ENCODE results near the gene YARS2. TPM values are rescaled to one million over a fixed set of nuclear protein-coding genes. Genes with fewer than 3 reads are reported as not detected.

Gene YARS2
- total RNA-seq, 2 experiments from 2014 or later: 29.3 to 31.8 TPM

DNA sequence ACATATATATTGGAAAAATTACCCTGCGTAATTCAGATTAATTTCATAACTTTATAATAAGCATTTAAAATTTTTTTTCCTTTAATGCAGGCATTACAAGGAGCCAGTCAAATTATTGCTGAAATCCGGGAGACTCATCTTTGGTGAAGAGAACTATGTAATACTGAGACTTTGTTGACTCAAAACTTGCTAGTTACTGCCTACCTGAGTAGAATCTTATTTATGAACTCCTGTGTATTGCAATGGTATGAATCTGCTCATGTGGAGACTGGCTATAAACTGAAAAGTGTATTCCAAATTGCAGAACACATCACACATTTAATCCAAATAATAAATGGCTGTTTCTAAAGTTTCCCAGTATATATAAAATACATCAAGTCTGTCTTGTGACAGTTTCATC, 12.4 kb downstream of the YARS2 start:
- Mint-ChIP-seq H3K36me3 (ENCODE audit: low read depth) (peaks cover 45% of the 10 kb centered on the region), H3K27me3 (no peaks in the 10 kb centered on the region), H3K27ac (peak overlapping the region; percentile 52), H3K4me3 (no peak overlapping the region), H3K9me3 (no peaks in the 10 kb centered on the region), H3K4me1 (ENCODE audit: low read depth) (peaks cover 16% of the 10 kb centered on the region)
- TF ChIP-seq, protein P1, sequence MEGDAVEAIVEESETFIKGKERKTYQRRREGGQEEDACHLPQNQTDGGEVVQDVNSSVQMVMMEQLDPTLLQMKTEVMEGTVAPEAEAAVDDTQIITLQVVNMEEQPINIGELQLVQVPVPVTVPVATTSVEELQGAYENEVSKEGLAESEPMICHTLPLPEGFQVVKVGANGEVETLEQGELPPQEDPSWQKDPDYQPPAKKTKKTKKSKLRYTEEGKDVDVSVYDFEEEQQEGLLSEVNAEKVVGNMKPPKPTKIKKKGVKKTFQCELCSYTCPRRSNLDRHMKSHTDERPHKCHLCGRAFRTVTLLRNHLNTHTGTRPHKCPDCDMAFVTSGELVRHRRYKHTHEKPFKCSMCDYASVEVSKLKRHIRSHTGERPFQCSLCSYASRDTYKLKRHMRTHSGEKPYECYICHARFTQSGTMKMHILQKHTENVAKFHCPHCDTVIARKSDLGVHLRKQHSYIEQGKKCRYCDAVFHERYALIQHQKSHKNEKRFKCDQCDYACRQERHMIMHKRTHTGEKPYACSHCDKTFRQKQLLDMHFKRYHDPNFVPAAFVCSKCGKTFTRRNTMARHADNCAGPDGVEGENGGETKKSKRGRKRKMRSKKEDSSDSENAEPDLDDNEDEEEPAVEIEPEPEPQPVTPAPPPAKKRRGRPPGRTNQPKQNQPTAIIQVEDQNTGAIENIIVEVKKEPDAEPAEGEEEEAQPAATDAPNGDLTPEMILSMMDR (IDR thresholded peaks at IDR 0.05): no peak
- CTCF ChIA-PET: interaction anchor here (4.0 kb wide), 1 partner anchor 12 kb away, joined by 25 read pairs; the partner anchor contains the start of gene YARS2
- POLR2A ChIA-PET: interaction anchor here (1.1 kb wide), 1 partner anchor 12 kb away, joined by 3 read pairs; no protein-coding TSS in a partner anchor
- ATAC-seq: no peak
- intact Hi-C loops (cut with micrococcal nuclease): no loop called here
- no peak for DNase-seq

- no peaks in the 10 kb centered on the region for H3K9me3 Mint-ChIP-seq
- POLR2A ChIA-PET: no interaction called here
- DNase-seq: no peak
- intact Hi-C loops (cut with micrococcal nuclease): no loop called here
- CTCF ChIA-PET: interaction anchor here (1.4 kb wide), 1 partner anchor 13 kb away, joined by 3 read pairs; no protein-coding TSS in a partner anchor
- TF ChIP-seq, protein P1 (IDR thresholded peaks at IDR 0.05): no peak
- no peak overlapping the region for H3K27ac Mint-ChIP-seq
- peaks cover 19% of the 10 kb centered on the region for H3K4me1 Mint-ChIP-seq (ENCODE audit: low read depth)
- H3K4me3 Mint-ChIP-seq: no peak overlapping the region
- ATAC-seq: no peak
- no peaks in the 10 kb centered on the region for H3K27me3 Mint-ChIP-seq
- peaks cover 40% of the 10 kb centered on the region for H3K36me3 Mint-ChIP-seq (ENCODE audit: low read depth)
These were observed 13.6 kb downstream of the YARS2 start for GRCh38 chr12:32742133-32742532.

DNA sequence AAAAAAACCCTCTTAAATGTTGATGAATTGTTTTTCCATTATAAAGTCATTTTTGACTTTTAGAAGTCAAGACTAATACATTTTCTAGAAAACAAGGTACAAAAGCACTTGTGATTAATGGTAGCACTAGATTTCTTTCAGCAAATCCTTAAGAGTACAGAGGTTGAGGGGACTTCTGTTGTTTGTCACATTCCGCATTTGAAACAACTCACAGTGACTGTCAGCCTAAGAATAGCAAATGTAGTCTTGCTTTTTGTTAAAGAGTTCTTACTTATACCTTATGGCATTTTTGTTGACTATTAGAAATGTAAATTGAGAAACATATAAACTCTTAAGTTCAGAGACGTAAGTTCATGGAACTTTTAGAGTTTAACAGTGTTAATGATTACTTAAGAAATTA, 16.4 kb downstream of the YARS2 start:
- ATAC-seq (no peak), DNase-seq (no peak)
- Mint-ChIP-seq H3K4me1 (ENCODE audit: low read depth) (peaks cover 15% of the 10 kb centered on the region), H3K27ac (peak overlapping the region; percentile 38), H3K27me3 (no peaks in the 10 kb centered on the region), H3K36me3 (ENCODE audit: low read depth) (peaks cover 34% of the 10 kb centered on the region), H3K9me3 (no peaks in the 10 kb centered on the region), H3K4me3 (no peak overlapping the region)
- ChIA-PET POLR2A (no interaction called here), CTCF (no interaction called here)
- intact Hi-C loops (cut with micrococcal nuclease): no loop called here
- TF ChIP-seq, protein P1 (IDR thresholded peaks at IDR 0.05): no peak

DNA sequence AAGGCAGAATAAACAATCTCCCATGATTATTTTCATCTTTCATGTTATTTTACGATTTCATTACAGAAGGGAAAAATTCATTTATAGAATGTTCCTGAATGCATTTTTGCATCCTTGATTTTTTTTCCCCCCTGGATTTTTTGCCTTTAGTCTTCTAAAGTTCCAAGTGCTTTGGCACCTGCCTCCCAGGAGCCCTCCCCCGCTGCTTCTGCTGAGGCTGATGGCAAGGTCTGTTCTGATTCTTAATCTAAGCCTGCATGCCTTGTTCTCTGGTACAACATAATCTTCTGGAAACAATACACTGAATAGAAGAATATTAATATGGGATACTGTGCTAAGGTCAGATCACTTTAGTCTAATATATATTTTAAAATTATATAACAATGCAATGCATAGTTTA, 18.0 kb downstream of the YARS2 start:
- Mint-ChIP-seq H3K36me3 (ENCODE audit: low read depth) (peaks cover 28% of the 10 kb centered on the region), H3K4me1 (ENCODE audit: low read depth) (peaks cover 11% of the 10 kb centered on the region), H3K4me3 (no peak overlapping the region), H3K27me3 (no peaks in the 10 kb centered on the region), H3K9me3 (no peaks in the 10 kb centered on the region), H3K27ac (peak overlapping the region; percentile 41)
- DNase-seq (no peak), ATAC-seq (no peak)
- ChIA-PET CTCF (interaction anchor here (1.2 kb wide), 1 partner anchor 18 kb away, joined by 5 read pairs; the partner anchor contains the start of gene YARS2), POLR2A (no interaction called here)
- intact Hi-C loops (cut with micrococcal nuclease): no loop called here
- TF ChIP-seq, protein P1 (IDR thresholded peaks at IDR 0.05): no peak

- no peak for ATAC-seq
- no peaks in the 10 kb centered on the region for H3K27me3 Mint-ChIP-seq
- ChIA-PET CTCF (no interaction called here), POLR2A (interaction anchor here (0.6 kb wide), 1 partner anchor 13 kb away, joined by 3 read pairs; no protein-coding TSS in a partner anchor)
- intact Hi-C loops (cut with micrococcal nuclease): no loop called here
- no peaks in the 10 kb centered on the region for H3K9me3 Mint-ChIP-seq
- H3K27ac Mint-ChIP-seq: peak overlapping the region; percentile 0
- DNase-seq: no peak
- TF ChIP-seq, protein P1 (IDR thresholded peaks at IDR 0.05): no peak
- no peak overlapping the region for H3K4me3 Mint-ChIP-seq
- H3K4me1 Mint-ChIP-seq (ENCODE audit: low read depth): peaks cover 9% of the 10 kb centered on the region
- H3K36me3 Mint-ChIP-seq (ENCODE audit: low read depth): peaks cover 27% of the 10 kb centered on the region
These were observed 19.3 kb downstream of the YARS2 start for GRCh38 chr12:32736445-32736844.
